ENCODE measurements around the gene OAF. TPM values are rescaled to one million over a fixed set of nuclear protein-coding genes. Genes with fewer than 3 reads are reported as not detected.

OAF gene
- total and polyA plus RNA-seq, 11 donors: 10.3 to 41.9 (median 19.9) TPM

DNA sequence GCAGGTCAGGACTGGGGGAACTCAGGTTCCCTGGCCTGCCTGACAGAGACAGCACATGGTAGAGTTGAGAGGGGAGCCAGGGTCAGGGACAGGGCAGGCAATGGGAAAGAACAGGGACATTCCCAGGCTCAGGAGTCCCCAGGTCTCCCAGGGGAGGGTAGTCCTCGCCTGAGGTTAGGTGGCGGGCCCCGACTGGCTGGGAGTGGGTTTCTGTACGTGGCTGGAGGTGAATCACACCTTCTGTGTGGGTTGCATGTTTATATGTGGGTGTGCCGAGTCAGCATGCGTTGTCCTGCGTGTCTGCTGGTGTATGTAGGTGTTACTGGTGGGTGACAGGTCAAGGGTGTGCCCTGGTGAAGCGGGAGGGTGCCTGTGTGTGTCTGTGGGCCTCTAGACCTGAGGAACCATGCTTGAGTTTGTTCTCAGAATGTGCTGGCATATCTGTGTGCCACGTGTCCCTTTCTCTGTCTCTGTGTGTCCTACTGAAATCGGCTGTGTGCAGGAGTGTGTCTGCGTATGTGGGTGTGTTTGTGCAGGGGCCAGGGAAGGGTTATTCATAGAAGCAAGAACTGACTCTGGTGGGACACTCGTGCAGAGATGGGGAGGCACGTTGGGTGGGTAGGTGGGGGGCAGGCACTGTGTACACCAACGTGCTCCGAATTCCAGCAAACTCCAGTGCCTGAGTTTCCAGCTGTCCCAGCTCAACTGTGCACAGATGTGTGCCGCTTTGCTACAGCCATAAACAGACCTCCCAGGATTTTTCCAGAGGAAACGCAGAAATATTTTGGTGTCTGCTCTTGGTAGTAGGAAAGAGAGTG, 23.8 kb upstream of the OAF start:
- peak; percentile 13 to 24 (median 18) for ATAC-seq
- TF ChIP-seq POLR2A (IDR thresholded peaks at IDR 0.05): no peak
- TF ChIP-seq, protein P1, sequence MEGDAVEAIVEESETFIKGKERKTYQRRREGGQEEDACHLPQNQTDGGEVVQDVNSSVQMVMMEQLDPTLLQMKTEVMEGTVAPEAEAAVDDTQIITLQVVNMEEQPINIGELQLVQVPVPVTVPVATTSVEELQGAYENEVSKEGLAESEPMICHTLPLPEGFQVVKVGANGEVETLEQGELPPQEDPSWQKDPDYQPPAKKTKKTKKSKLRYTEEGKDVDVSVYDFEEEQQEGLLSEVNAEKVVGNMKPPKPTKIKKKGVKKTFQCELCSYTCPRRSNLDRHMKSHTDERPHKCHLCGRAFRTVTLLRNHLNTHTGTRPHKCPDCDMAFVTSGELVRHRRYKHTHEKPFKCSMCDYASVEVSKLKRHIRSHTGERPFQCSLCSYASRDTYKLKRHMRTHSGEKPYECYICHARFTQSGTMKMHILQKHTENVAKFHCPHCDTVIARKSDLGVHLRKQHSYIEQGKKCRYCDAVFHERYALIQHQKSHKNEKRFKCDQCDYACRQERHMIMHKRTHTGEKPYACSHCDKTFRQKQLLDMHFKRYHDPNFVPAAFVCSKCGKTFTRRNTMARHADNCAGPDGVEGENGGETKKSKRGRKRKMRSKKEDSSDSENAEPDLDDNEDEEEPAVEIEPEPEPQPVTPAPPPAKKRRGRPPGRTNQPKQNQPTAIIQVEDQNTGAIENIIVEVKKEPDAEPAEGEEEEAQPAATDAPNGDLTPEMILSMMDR (IDR thresholded peaks at IDR 0.05): no peak
- intact Hi-C loops (cut with DNase I): no loop called here
- peaks cover 0 to 5% (median 0%) of the 10 kb centered on the region in 9 donors for H3K27me3 ChIP-seq
- no peaks in the 10 kb centered on the region for H3K9me3 ChIP-seq
- no peaks in the 10 kb centered on the region for H3K36me3 ChIP-seq
- H3K27ac ChIP-seq: peak overlapping the region; percentile 62 to 96 (median 81)
- 64 to 71% (median 68%) methylated on average over 17 of the region's 17 CpGs for WGBS, 4 donors
- DNase-seq: peak in 4 of 5 donors; percentile 52 to 60 (median 56)
- H3K4me1 ChIP-seq: peaks cover 0 to 61% (median 24%) of the 10 kb centered on the region in 12 donors
- H3K4me3 ChIP-seq: peak overlapping the region in 7 of 12 donors; percentile 13 to 43 (median 30)

GRCh38 chr11:120188371-120188770, 22.5 kb upstream of the OAF start:
- peak overlapping the region; percentile 62 to 96 (median 81) for H3K27ac ChIP-seq
- H3K4me3 ChIP-seq: no peak overlapping the region
- H3K27me3 ChIP-seq: peaks cover 0 to 5% (median 0%) of the 10 kb centered on the region in 9 donors
- 88 to 91% (median 90%) methylated on average over 5 of the region's 5 CpGs for WGBS, 4 donors
- no peaks in the 10 kb centered on the region for H3K9me3 ChIP-seq
- intact Hi-C loops (cut with DNase I): no loop called here
- no peaks in the 10 kb centered on the region for H3K36me3 ChIP-seq
- DNase-seq (peak in 1 of 5 donors; percentile 16), ATAC-seq (no peak)
- peaks cover 0 to 49% (median 20%) of the 10 kb centered on the region in 12 donors for H3K4me1 ChIP-seq
- no peak for TF ChIP-seq POLR2A (IDR thresholded peaks at IDR 0.05)
- TF ChIP-seq, protein P1 (IDR thresholded peaks at IDR 0.05): no peak

GRCh38 chr11:120188811-120189455, 21.9 kb upstream of the OAF start:
- Histone ChIP-seq H3K4me3 (no peak overlapping the region), H3K4me1 (peaks cover 0 to 44% (median 19%) of the 10 kb centered on the region in 12 donors), H3K27ac (peak overlapping the region in 8 of 12 donors; percentile 39 to 82 (median 70)), H3K9me3 (no peaks in the 10 kb centered on the region), H3K27me3 (peaks cover 0 to 5% (median 0%) of the 10 kb centered on the region in 9 donors), H3K36me3 (no peaks in the 10 kb centered on the region)
- intact Hi-C loops (cut with DNase I): no loop called here
- ATAC-seq (no peak), DNase-seq (peak in 1 of 5 donors; percentile 30)
- TF ChIP-seq POLR2A (IDR thresholded peaks at IDR 0.05): no peak
- TF ChIP-seq, protein P1 (IDR thresholded peaks at IDR 0.05): no peak
- WGBS, 4 donors: 88 to 92% (median 91%) methylated on average over 4 of the region's 4 CpGs

DNA sequence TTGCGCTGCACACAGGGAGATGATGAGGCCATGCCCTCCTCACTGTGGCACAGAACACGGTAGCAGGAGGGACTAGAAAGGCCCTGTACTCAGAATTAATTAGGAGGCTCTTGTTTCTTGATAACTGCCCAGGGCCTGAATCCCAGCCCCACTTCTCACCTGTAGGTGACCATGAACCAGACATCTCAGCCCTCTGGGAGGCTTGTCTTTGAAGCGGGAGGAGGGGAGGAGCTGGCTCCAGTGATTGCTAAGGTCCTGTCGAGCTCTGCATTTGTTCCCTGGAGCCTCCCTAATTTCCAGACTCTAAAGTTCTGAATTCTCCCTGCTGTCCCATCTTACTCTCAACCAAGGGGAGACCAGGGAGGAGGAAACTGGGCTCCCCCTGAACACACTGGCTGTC, 19.8 kb upstream of the OAF start:
- DNase-seq (peak in 1 of 5 donors; percentile 12), ATAC-seq (no peak)
- TF ChIP-seq, protein P1 (IDR thresholded peaks at IDR 0.05): no peak
- no peak for TF ChIP-seq POLR2A (IDR thresholded peaks at IDR 0.05)
- Histone ChIP-seq H3K9me3 (no peaks in the 10 kb centered on the region), H3K4me3 (no peak overlapping the region), H3K4me1 (peaks cover 0 to 31% (median 18%) of the 10 kb centered on the region in 12 donors), H3K27me3 (peaks cover 0 to 5% (median 0%) of the 10 kb centered on the region in 9 donors), H3K36me3 (no peaks in the 10 kb centered on the region), H3K27ac (no peak overlapping the region)
- 89 to 95% (median 93%) methylated on average over 4 of the region's 4 CpGs for WGBS, 4 donors
- intact Hi-C loops (cut with DNase I): no loop called here

Measured in heart left ventricle (tissue), 16 donors.